NCI-H2171 (cell line): ENCODE results near the gene SURF6.
"Not testable (repeated sequence)": the region's sequence is repeated elsewhere in the genome, so short reads cannot be mapped to it uniquely, and the experiment has no call there.

Experiments
- DNase-seq: peaks from one replicate; lab custom pipeline; 2025; lab: John Stamatoyannopoulos, UW

SURF6 gene

DNA sequence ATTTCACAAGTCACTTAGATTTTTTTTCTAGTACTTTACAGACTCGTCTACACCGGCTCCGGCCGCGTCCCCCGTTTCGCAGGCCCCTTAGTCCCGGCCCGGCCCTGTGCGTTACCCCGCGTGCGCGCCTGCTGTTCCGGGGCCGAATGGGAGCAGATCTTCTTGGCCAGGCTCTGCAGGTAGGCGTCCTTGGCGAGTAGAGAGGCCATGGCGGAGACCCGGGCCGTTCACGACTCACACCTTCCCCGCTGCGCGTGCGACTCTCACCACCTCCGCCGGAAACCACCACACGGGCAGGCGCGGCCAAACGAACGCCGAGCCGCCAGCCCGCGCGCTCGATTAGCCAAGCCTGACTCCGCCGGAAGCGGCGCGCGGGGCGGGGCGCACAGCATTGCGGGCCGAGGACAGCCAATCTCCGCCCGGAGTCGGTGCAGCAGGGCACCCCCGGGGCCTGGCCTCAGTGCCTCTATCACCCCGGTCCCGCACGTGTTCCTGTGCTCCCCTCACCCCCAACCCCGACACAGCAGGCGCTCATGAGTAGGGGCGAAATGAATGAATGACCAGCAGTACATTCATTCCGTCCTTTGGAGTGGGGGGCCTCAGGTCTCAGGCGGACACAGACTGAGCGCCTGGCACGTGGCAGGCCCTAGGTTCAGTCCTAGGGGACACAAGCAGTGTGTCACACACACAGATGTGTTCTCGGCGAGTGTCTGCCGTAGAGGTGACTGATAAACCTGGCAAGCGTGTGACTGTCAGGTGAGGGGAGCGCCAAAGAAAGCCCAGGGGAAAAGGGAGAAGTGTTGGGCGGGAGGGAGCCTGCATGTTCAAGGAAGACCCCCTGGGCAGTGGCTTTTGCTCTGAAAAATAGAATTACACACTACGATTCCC lies at the start of gene SURF6:
TSS of gene SURF6 (minus strand) at position 265 of the 888 bp plus-strand sequence. CDS start at position 209, 56 bp downstream.
- peak; percentile 98 for DNase-seq

DNA sequence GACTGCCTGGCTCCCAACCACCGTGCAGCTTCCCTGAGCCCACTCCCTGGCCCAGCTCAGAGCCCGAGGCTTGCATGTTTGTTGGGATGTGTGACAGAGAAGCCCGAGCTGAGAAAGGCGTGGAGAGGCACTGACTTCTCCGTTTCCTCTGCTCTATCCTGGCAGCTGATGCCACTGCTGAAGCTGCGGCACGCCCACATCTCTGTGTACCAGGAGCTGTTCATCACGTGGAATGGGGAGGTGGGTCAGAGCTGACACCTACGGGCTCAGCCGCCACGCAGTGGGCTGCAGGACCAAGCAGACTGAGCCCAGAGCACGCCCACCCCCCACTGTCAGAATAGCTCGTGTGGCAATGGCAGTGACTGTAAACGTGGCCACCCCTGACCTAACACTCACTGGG lies 49.5 kb upstream of the SURF6 start:
- DNase-seq: no peak

DNA sequence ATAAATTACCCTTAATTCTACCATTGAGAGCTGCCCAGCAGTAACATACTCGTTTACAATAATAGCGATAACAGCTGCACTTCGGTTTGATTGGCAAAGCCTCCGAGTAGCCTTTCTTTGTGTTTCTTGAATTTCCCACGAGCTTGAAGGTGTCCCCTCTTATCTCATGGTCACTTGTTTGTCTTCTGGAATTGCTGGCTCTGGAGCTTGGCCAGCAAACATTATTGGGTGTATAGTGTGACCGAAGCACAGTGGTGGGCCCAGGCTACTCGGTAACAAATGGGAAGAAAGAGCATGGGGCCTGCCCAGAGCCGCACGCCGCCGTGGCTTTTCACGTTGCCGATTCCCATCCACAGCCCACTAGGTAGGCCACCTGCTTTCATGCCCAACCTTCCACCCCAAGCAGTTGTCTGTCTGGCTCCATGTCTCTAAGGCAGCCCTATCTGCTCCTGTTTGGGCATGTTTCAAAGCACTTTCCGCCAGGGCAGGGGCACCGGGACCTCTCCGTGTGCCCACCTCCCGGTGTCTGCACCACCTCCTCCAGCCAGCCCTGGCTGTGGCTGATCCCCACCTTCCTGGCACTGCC lies 48.8 kb upstream of the SURF6 start:
- DNase-seq: no peak

DNA sequence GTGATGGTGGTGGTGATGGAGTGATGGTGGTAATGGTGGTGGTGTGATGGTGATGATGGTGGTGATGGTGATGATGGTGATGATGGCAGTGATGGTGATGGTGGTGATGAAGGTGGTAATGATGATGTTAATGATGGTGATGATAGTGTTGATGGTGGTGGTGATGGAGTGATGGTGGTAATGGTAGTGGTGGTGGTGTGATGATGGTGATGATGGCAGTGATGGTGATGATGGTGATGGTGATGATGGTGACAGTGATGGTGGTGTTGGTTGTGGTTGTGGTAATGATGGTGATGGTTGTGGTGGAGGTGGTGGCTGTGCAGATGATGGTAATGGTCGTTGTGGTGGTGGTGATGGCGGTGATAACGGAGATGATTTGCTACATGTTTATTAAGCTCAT lies 47.5 kb upstream of the SURF6 start:
- no peak for DNase-seq

DNA sequence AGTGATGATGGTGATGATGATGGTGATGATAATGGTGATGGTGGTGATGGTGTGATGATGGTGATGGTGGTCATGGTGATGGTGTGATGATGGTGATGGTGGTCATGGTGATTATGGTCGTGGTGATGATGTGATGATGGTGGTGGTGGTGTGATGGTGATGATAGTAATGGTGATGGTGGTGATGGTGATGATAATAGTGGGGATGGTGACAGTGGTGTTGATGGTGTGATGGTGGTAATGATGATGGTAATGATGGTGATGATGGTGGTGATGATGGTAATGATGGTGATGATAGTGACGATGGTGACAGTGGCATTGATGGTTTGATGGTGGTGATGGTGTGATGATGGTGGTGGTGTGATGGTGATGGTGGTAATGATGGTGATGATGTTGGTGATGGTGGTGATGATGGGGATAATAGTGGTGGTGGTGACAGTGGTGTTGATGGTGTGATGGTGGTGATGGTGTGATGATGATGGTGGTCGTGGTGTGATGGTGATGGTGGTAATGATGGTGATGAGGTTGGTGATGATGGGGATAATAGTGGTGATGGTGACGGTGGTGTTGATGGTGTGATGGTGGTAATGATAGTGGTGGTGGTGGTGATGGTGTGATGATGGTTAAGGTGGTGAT lies 46.6 kb upstream of the SURF6 start:
- no peak for DNase-seq

DNA sequence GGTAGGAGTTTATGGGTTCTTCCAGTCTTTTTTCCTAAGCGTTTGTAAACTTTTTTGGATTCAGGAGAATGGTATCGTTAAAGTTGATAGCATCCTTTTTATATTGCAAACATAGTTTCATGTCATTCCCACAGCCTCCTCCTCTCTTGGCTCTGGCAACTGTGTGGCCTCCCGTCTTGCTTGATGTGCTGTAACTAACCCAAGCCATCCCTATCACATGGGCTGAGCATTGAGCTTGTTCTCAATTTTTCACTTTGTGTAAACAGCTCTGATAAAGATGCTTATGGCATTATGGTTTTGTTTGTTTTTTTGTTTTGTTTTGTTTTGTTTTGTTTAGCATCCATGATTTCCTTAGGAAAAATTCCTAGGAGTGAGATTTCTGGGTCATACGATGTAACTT lies 44.7 kb upstream of the SURF6 start:
- DNase-seq: no peak

DNA sequence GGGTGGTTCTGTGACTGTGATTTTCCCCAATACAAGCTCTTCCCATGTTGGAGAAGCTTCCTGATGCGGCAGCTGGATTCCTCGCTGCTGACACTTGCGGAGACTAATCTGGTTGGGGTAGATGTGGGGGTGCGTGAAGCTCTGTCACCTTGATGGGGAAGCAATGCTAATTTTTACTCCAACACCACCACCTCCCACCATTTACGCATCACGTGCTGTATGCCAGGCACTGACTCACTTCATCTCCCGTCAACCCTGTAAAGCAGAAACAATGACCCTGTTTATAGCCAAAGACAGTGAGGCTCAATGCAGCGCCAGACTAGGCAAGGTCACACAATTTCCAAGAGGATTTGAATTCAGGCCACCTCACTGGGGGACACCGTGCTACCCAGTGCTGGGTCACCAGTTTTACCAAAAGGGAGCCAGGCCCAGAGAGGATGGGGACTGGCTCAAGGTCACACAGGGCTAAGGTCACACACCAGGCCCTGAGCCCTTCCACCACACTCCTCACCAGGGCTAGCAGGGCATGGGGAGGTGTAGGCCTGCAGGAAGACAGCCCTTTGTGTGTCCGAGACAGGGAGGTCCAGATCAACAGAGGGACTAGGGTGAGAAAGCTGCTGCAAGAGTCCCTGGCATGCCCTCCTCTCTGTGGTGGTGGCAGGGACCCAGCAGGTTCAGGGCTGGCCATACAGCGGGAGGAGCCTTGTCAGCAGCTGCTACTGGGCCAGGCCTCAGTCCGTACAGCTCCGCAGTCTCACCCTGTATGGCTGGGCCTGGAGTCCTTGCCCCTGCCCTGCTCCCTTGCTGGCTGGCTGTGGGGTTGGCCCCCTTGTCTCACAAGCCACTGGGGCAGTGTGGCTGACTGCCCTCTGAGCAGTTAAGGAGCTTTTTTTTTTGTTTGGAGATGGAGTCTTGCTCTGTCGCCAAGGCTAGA lies 43.4 kb upstream of the SURF6 start:
- DNase-seq: no peak

DNA sequence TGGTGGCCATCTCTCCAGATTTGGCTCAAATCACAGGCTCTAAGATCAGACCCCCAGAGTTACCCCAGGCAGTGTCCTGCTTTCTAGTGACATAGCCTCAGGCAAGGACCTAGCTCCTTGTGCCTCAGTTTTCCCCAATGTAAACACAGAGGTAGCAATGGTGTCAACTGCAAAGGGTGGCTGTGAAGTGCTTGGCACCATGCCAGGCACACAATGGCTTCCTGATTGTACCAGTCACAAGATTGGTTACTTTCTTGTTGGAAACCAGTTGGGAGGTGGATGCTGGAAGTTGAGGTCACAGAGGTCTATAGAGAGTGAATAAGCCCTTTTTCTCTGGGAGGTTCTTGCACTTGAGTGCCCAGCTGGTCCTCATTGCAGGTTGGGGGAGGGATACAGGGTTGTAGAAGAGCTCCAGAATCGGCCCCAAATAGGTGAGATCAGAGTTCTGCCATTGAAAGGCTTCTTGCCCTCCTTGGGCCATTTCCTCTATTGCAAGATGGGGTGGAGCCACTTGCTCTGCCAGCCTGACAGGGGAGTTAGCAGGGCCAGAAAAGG lies 42.5 kb upstream of the SURF6 start:
- DNase-seq: no peak

DNA sequence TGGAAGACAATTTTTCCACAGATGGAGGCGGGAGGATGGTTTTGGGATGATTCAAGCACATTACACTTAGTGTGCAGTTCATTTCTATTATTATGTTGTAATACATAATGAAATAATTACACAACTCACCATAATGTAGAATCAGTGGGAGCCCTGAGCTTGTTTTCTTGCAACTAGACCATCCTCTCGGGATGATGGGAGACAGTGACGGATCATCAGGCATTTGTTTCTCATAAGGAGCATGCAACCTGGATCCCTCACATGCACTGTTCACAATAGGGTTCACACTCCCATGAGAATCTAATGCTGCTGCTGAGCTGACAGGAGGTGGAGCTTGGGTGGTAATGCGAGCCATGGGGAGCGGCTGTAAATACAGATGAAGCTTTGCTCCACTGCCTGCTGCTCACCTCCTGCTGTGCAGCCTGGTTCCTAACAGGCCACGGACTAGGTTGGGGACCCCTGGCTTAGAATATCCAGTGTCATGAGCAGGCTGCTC lies 41.8 kb upstream of the SURF6 start:
- DNase-seq: peak; percentile 42

DNA sequence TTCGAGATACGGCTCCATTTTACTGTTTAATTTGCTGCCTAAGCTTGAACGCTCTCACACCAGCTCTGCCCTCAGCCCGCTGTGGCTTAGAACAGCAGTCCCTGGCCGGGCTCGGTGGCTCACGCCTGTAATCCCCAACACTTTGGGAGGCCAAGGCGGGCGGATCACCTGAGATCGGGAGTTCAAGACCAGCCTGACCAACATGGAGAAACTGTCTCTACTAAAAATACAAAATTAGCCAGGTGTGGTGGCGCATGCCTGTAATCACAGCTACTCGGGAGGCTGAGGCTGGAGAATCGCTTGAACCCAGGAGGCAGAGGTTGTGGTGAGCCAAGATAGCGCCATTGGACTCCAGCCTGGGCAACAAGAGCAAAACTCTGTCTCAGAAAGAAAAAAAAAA lies 41.3 kb upstream of the SURF6 start:
- not testable (repeated sequence) for DNase-seq

DNA sequence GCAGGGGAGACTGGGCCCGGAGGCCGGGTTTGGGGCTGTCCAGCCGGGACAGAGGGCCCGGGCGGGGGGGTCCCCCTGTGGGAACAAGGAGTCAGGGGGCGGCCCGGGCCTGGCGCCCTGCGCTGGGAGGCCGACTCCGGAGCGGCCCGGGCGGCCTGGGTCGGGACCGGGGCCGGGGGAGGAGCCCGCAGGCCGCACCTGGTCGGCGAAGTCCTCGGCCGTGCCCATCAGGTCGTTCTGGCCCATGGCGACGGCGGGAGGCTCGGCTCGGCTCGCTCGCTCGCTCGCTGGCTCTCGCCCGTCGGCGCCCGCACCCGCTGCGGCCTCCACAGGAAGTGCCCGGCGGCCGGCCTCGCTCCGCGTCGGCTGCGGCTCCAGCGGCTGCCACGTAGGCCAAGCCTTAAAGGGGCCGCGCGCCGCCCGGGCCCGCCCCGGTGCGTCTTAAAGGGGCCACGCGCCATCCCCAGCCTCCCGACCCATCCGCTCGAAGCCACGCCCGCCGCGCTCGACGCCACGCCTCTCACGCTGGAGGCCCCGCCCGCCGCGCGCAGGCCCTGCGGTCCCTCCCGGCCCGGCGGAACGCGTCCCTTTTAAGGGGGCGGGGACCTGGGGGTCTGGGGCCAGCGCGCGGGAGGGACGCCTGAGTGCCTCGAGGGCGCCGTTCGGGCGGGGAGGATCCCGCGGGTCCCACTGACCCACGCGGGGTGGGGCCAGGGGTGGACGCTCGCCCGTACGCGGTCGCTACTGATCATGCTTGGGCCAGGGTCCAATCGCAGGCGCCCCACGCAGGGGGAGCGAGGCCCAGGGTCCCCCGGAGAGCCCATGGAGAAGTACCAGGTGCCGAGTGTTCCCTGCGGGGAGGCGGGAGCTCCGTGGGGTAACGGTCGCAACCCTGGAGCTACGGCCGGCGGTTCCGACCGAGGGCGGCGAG lies 40.0 kb upstream of the SURF6 start, which contains the start of the genes STKLD1 and SURF4:
TSS of gene STKLD1 (plus strand) at position 643 of the 931 bp plus-strand sequence. CDS start at position 751, 108 bp downstream.
TSS of gene SURF4 (minus strand) at position 337 of the 931 bp plus-strand sequence. CDS start at position 246, 91 bp downstream.
- peak; percentile 97 for DNase-seq

DNA sequence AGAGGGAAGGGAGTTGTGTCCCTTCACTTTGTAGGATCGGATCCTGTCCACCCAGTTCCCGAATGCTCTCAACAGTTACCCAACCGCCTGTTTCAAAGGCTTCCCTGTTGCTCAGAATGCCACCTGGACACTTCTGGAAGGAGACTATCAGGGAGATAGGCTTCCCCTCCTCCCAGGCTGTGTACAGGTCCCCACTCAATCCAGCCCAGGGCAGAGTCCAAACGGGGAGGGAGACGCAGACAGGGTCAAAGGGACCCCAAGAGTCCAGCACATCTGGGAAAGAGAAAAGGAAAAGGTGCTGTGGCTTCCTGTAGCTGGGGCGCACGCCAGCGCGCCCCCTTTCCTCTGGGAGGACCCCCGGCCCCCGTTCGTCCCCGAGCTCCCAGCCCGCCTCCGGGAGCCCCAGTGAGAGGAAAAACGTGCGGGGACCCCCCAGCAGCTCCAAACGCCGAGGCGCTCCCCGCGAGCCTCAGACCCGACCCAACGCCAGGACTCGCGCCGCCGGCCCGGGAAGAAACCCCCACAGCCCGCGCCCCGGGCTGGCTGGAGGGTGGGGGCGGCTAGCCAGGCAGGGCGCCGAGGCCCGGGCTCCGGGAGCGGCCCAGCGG lies 39.2 kb upstream of the SURF6 start:
- DNase-seq: peak; percentile 33

DNA sequence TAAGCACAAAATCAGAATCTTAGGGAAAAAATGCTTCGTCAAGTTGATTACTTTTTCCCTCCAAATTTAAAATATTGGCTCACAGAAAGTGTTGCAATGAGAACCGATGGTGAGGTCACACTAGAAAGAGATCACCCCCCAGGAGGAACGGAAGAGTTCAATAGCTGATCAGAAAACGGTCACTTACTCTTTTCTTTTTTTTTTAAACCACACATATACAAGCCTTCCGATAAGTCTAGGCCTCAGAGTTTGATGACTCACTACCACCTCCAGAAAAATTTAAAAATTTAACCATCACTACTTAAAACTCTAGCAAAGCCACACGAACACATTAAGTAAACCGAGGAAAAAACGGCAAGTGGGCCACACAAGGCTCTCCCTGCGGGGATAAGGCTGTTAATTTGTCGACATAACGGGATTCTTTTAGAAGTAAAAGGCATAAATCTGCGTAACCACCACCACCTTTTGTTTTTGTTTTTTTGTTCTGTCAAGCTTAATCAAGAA lies 38.7 kb upstream of the SURF6 start:
- DNase-seq: no peak

DNA sequence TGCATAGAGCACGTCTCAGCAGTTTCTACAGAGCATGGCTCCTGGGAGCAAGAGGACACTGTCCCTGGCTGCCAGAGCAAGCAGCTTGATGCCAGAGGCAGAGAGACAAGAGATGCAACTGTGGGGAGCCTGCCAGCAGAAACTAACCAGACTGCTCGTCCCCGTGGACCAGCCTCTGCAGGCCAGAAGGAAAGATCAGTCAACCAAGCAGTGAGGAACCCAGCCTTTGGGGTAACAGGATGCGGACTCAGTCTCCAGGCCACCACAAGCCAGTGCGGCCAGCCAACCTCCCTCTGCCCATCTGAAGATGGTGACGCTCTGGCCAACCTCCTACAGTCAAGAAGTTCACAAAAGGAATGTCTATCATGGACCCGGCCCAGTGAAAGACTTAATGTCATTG lies 36.2 kb upstream of the SURF6 start:
- no peak for DNase-seq

DNA sequence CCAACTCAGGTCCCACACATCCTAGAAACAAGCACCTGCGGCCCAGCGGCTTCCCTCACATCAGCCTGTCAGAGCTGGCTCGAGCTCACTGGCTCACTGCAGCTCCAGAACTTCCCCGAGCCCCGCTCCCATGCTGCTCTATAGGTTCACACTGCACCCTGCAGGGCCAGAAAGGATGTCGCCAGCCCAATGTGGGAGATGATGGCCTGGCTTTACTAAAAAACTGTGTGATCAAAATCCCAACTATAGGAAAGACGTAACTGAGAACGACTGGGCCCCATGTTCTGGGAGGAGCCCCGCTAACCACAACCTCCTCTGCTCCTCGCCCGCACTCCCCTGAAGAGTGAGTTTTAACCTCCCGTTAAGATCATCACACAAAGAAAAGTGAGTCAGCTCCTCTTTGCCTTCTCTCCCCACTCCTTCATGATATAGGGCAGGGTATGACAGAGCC lies 35.3 kb upstream of the SURF6 start:
- no peak for DNase-seq

DNA sequence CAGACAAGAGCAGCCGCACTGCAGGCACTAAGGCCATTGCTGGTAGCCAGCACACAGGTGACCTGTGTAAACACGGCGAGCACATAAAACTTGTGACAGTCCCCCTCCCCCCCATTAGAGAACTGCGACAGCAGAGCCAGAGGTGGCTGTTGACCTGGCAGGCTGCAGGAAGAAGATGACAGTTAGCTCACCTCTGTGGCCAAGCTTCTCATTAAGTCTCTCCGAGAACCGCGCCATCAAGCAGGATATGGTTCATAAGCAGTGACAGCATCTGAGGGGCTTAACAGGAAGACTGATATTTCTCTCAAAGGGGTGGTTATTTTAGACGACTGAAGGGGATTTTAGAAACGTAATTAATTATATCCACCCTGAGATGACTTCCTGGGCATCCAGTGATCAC lies 34.7 kb upstream of the SURF6 start:
- DNase-seq: no peak

DNA sequence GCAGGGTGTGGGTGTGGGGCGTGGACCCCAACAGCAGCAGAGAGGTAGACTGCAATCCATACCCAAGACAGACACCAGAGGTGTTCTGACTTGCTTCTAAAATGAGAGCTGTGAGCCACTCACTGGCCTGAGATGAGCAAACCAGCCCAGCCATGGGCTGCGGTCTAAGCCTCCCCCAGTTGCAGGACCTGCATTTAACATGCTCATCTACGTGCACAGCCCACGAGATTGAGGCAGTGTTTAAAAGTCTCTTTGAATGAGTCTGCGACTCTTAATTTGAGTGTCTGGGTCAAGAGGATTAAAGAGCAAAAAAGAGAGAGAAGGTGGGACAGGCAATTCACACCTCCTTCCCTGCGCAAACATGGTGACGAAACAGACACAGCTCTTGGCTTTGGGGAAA lies 33.9 kb upstream of the SURF6 start:
- no peak for DNase-seq

DNA sequence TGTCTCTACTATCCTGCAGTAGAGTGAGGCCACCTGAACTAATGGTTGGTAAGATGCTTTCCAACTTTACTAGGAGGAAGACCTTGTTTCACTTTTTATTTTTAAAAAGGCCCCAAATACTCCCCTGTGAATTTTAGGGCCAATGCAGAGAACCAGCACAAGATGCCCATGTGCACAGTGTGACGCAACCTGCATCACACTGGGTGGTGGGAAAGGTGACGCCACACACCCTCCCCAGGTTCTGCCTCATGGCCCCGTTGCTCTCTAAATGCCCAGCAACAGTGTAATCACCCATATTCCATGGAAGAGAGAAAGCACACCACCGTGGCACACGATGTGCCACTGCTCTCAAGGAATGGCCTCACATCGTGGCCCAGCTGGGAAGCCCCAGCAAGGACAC lies 33.4 kb upstream of the SURF6 start:
- DNase-seq: no peak

DNA sequence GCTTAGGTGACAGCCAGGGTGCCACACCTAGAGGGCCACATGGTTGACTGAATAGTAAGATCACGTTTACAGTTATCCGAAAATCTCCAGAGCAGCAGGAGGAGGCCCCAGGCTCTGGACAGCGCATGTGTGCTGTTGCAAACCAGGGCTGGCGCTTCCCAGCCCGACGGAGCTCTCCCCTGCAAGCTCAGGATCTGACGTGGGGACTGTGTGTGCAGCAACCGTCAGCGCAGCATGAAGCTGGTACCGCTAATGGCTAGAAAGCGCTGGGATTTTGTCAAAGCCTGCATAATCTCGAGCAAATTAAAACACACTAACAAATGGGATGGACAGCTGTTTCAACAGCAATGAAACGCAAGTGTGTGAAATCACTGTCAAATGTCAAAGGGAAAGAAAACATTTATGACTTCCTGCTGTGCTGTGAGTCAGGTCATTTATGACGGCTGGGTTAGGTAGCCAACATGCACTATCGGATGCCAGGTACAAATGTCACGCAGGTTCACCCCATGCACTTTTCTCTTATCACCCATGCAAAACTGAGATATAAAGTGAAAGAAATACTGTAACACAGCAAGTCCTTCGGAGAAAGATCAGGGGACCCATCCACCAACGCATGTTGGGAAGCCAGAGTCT lies 32.4 kb upstream of the SURF6 start:
- no peak for DNase-seq
